ENCODE data around the gene PTGER1. TPM values are rescaled to one million over a fixed set of nuclear protein-coding genes. Genes with fewer than 3 reads are reported as not detected.

The PTGER1 gene
- total and polyA plus RNA-seq, 9 of the 15 experiments (the other 6 are each of a cell fraction or from before 2014, with no cell fraction given) = 0.06 to 0.36 (median 0.31) TPM; not detected in 5

DNA sequence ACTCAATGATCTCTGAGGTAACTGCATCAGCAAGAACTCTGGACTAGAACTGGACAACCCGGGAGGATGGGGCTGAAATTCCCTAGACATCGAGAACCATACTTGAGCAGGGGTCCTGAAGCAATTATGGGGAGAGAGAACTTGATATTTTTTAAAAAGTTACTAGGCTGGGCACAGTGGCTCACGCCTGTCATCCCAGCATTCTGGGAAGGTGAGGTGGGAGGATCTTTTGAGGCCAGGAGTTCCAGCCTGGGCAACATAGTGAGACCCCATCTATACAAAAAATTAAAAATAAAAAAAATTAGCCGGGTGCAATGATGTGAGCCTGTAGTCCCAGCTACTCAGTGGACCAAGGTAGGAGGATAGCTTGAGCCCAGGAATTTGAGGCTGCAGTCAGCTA is 45.4 kb upstream of the PTGER1 start:
- BruUV-seq (replicated peaks) = no TSS peak
- in situ Hi-C loops (cut with MboI) = no loop called here
- 72% methylated on average over 4 of the region's 4 CpGs for WGBS (ENCODE audit: insufficient coverage, low coverage, missing lambda C conversion rate)
- Histone ChIP-seq H3K27ac (ENCODE audit: extremely low read depth, low read depth, low read length) (no peak overlapping the region), H3K9me1 (ENCODE audit: control insufficient read depth, insufficient read depth, low read length) (no peaks in the 10 kb centered on the region), H3K9ac (ENCODE audit: insufficient read depth in 1 of 2, low read depth in 2 of 2, low read length in 2 of 2) (peak overlapping the region in 1 of 2 experiments; percentile 61; a peak in 1 of 4 replicates), H2AFZ (ENCODE audit: low read depth, low read length) (no peak overlapping the region), H3K4me3 (no peak overlapping the region), H3K27me3 (ENCODE audit: control insufficient read depth in 2 of 2, insufficient read depth in 2 of 2, low read length in 2 of 2) (no peaks in the 10 kb centered on the region), H4K20me1 (replicated peaks; ENCODE audit: control insufficient read depth, insufficient read depth, low read length) (peaks cover 20% of the 10 kb centered on the region), H3K4me1 (replicated peaks in 1 of 2; ENCODE audit: control insufficient read depth in 2 of 2, insufficient read depth in 2 of 2, low read length in 2 of 2) (peaks cover 32 to 35% of the 10 kb centered on the region in 2 experiments), H3K79me2 (ENCODE audit: control insufficient read depth, insufficient read depth, low read length) (peaks cover 30% of the 10 kb centered on the region), H3K9me3 (replicated peaks; ENCODE audit: control insufficient read depth, insufficient read depth, low read depth, low read length) (no peaks in the 10 kb centered on the region), H3K36me3 (ENCODE audit: control insufficient read depth, insufficient read depth, low read length) (peaks cover 22% of the 10 kb centered on the region), H3K4me2 (ENCODE audit: insufficient read depth, low read length) (no peak overlapping the region)
- TF ChIP-seq MEF2D (tag; conservative IDR thresholded peaks at IDR 0.05; ENCODE audit: low read depth) = no peak
- TF ChIP-seq ZNF75A (CRISPR knock-in tag; IDR thresholded peaks at IDR 0.05) = no peak
- TF ChIP-seq, protein P1, sequence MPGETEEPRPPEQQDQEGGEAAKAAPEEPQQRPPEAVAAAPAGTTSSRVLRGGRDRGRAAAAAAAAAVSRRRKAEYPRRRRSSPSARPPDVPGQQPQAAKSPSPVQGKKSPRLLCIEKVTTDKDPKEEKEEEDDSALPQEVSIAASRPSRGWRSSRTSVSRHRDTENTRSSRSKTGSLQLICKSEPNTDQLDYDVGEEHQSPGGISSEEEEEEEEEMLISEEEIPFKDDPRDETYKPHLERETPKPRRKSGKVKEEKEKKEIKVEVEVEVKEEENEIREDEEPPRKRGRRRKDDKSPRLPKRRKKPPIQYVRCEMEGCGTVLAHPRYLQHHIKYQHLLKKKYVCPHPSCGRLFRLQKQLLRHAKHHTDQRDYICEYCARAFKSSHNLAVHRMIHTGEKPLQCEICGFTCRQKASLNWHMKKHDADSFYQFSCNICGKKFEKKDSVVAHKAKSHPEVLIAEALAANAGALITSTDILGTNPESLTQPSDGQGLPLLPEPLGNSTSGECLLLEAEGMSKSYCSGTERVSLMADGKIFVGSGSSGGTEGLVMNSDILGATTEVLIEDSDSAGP (CRISPR knock-in tag; IDR thresholded peaks at IDR 0.05) = no peak
- peak; percentile 34 for TF ChIP-seq RBM25 (IDR thresholded peaks at IDR 0.05; ENCODE audit: low read depth, low read length, severe bottlenecking)
- TF ChIP-seq TAF7 (tag; IDR thresholded peaks at IDR 0.05) = no peak
- no peak for TF ChIP-seq ZNF696 (CRISPR knock-in tag; conservative IDR thresholded peaks at IDR 0.05)
- peak; percentile 72 for TF ChIP-seq ZNF121 (CRISPR knock-in tag; conservative IDR thresholded peaks at IDR 0.05)
- ChIA-PET CTCF (ENCODE audit: low intra/inter-chr PET ratio) (no interaction called here), POLR2A (interaction anchor here (0.6 to 1.2 kb wide), 2 partner anchors 11 to 48 kb away, joined by 3 read pairs; no protein-coding TSS in a partner anchor)
- ATAC-seq (no peak), FAIRE-seq (no peak), DNase-seq (ENCODE audit: extremely low read depth in 1 of 4, low spot score in 3 of 4) (no peak)
- intact Hi-C loops (cut with micrococcal nuclease) = no loop called here
